GM12878 (cell line): ENCODE results near the gene HDDC3. TPM values are rescaled to one million over a fixed set of nuclear protein-coding genes. Genes with fewer than 3 reads are reported as not detected.

ENCODE experiments used
- ATAC-seq: fragments of 200-7000 bp; cut with Tn5 transposase; 3 replicates; pipeline ENCODE4 v1.9.1; 2020; ENCODE audit warnings: mild to moderate bottlenecking, moderate library complexity
- BruUV-seq: library from RNA; stranded (reverse); fragments of 400-500 nt; replicated peaks from 2 replicates; lab custom pipeline; 2021; lab: Mats Ljungman, UMichigan
- CTCF ChIA-PET: fragments of 300-600 bp; sonication (Branson Sonifier 250); formaldehyde crosslinking; extraction: SDS; loops from one replicate; lab custom pipeline; 2021; ENCODE audit warnings: inconsistent platforms; lab: Yijun Ruan, JAX
- POLR2A ChIA-PET: fragments of 350-600 bp; formaldehyde crosslinking; extraction: SDS; loops from one replicate; lab custom pipeline; 2021; ENCODE audit warnings: inconsistent platforms; lab: Charles Lee
- RAD21 ChIA-PET: fragments of 300-600 bp; sonication (Branson Sonifier 250); formaldehyde crosslinking; loops from one replicate; lab custom pipeline; 2023; ENCODE audit warnings: antibody characterized with exemption; ENCODE audit not compliant: unreplicated experiment; lab: Charles Lee
- SMC1A ChIA-PET: fragments of 300-600 bp; sonication (Branson Sonifier 250); formaldehyde crosslinking; loops from one replicate; lab custom pipeline; 2023; ENCODE audit not compliant: unreplicated experiment, uncharacterized antibody; lab: Charles Lee
- DNase-seq: peaks from one replicate; pipeline ENCODE4 v3.0.0-alpha.2; 2011; ENCODE audit warnings: low read depth, low spot score
- FAIRE-seq: peaks from 3 replicates; lab custom pipeline; 2011; peaks lifted over from hg19 to GRCh38; lab: Jason Lieb, UNC
- H2AFZ ChIP-seq: 2 replicates; pipeline ENCODE4 v1.6.0; 2011; ENCODE audit warnings: low read depth, low read length, control low read depth; ENCODE audit not compliant: control insufficient read depth
- H3K27ac ChIP-seq: 2 replicates; pipeline ENCODE4 v1.5.1; 2011; ENCODE audit warnings: control low read depth; ENCODE audit not compliant: control insufficient read depth, insufficient read depth
- H3K27me3 ChIP-seq, 2 experiments: replicated peaks in 1 of 2; 2 replicates each; pipeline versions ENCODE4 v1.6.0 to v1.6.1; 2011; ENCODE audit warnings: low read length in 1 of 2; ENCODE audit not compliant: control insufficient read depth in 2 of 2, insufficient read depth in 2 of 2
- H3K36me3 ChIP-seq, 2 experiments: 2 replicates each; pipeline ENCODE4 v1.5.1; 2011; ENCODE audit warnings: low read length in 1 of 2; ENCODE audit not compliant: control insufficient read depth in 2 of 2, insufficient read depth in 2 of 2
- H3K4me1 ChIP-seq: 2 replicates; pipeline ENCODE4 v1.6.1; 2011; ENCODE audit warnings: mild to moderate bottlenecking, low read length, moderate library complexity, mixed read lengths; ENCODE audit not compliant: control insufficient read depth, insufficient read depth
- H3K4me2 ChIP-seq: 2 replicates; pipeline ENCODE4 v1.6.0; 2011; ENCODE audit warnings: control low read depth; ENCODE audit not compliant: control insufficient read depth, insufficient read depth
- H3K4me3 ChIP-seq: fragments of 200-600 bp; sonication (generic); 2 replicates; pipeline ENCODE4 v1.5.1; 2016
- H3K79me2 ChIP-seq: 2 replicates; pipeline ENCODE4 v1.6.0; 2011; ENCODE audit warnings: low read length; ENCODE audit not compliant: control insufficient read depth, insufficient read depth
- H3K9ac ChIP-seq: 2 replicates; pipeline ENCODE4 v1.8.0; 2011; ENCODE audit warnings: low read length, control low read depth, mixed read lengths; ENCODE audit not compliant: control insufficient read depth, insufficient read depth
- H3K9me3 ChIP-seq: replicated peaks from 3 replicates; pipeline ENCODE4 v1.5.1; 2011; ENCODE audit warnings: mild to moderate bottlenecking, low read length; ENCODE audit not compliant: control insufficient read depth, insufficient read depth
- H4K20me1 ChIP-seq: 2 replicates; pipeline ENCODE4 v1.6.0; 2011; ENCODE audit not compliant: control insufficient read depth, insufficient read depth
- ATF7 ChIP-seq: fragments of 450-650 bp; IDR thresholded peaks from 2 replicates; pipeline ENCODE4 v1.6.1; 2016; ENCODE audit warnings: low read depth, mild to moderate bottlenecking
- CEBPB ChIP-seq, 2 experiments: fragments of 150-350 bp in 1 of 2; IDR thresholded peaks; 2 replicates each; pipeline ENCODE4 v1.6.1; 2012 to 2014; ENCODE audit warnings: low read depth in 2 of 2, low read length in 2 of 2, borderline replicate concordance in 1 of 2, inconsistent platforms in 1 of 2
- CHD2 ChIP-seq: IDR thresholded peaks from 2 replicates; pipeline ENCODE4 v1.6.1; 2011; ENCODE audit warnings: low read depth, low read length, improper control_type of control experiment, borderline replicate concordance
- FOXM1 ChIP-seq: IDR thresholded peaks from 2 replicates; pipeline ENCODE4 v1.6.1; 2012; ENCODE audit warnings: low read depth, mild to moderate bottlenecking, inconsistent platforms, low read length, moderate library complexity
- GATAD2B ChIP-seq: fragments of 450-650 bp; conservative IDR thresholded peaks from 2 replicates; pipeline ENCODE4 v1.6.1; 2017; ENCODE audit warnings: low read depth, mild to moderate bottlenecking, moderate library complexity
- HDAC2 ChIP-seq: fragments of 200-600 bp; sonication (generic); IDR thresholded peaks from 2 replicates; pipeline ENCODE4 v1.6.1; 2017
- IKZF1 ChIP-seq: fragments of 450-650 bp; conservative IDR thresholded peaks from 2 replicates; pipeline ENCODE4 v1.6.1; 2017; ENCODE audit warnings: antibody characterized with exemption, mild to moderate bottlenecking
- IKZF2 ChIP-seq, 2 experiments: fragments of 450-650 bp; IDR thresholded peaks; 2 replicates each; pipeline ENCODE4 v1.6.1; 2017; ENCODE audit warnings: mild to moderate bottlenecking in 2 of 2, moderate library complexity in 2 of 2
- JUNB ChIP-seq: IDR thresholded peaks from 2 replicates; pipeline ENCODE4 v1.6.1; 2016; ENCODE audit warnings: antibody characterized with exemption, mild to moderate bottlenecking
- NFIC ChIP-seq: IDR thresholded peaks from 2 replicates; pipeline ENCODE4 v1.6.1; 2012; ENCODE audit warnings: low read depth, mild to moderate bottlenecking, inconsistent platforms, low read length, moderate library complexity
- POU2F2 ChIP-seq: IDR thresholded peaks from 3 replicates; pipeline ENCODE4 v1.6.1; 2011; ENCODE audit warnings: low read depth, mild to moderate bottlenecking, low read length, borderline replicate concordance
- SREBF2 ChIP-seq: IDR thresholded peaks from 2 replicates; pipeline ENCODE4 v1.6.1; 2012; ENCODE audit warnings: mild to moderate bottlenecking, low read length
- SUZ12 ChIP-seq: fragments of 200-600 bp; sonication (generic); IDR thresholded peaks from one replicate; pipeline ENCODE4 v1.6.1; 2018; ENCODE audit warnings: antibody characterized with exemption, mild to moderate bottlenecking; ENCODE audit not compliant: unreplicated experiment
- TBL1XR1 ChIP-seq: IDR thresholded peaks from 2 replicates; pipeline ENCODE4 v1.6.1; 2012; ENCODE audit warnings: low read depth, low read length, improper control_type of control experiment
- WGBS: methylation state at CpG from one replicate; pipeline ENCODE4 v1.1.6; 2016; ENCODE audit warnings: low lambda C conversion rate; ENCODE audit not compliant: insufficient replicate concordance, insufficient coverage; ENCODE audit errors: missing lambda C conversion rate; 5-methylcytosine and 5-hydroxymethylcytosine counted together
- in situ Hi-C: fragments of 300-500 bp; cut with MboI; formaldehyde crosslinking; loops from 9 replicates; pipeline ENCODE4 v1.14.3; 2018; ENCODE audit warnings: mixed read lengths
- intact Hi-C: fragments of 100-400 bp; cut with micrococcal nuclease; formaldehyde crosslinking; loops from one replicate; pipeline ENCODE4 v1.14.2; 2022; ENCODE audit not compliant: unreplicated experiment
- polyA plus RNA-seq, 11 experiments: library from polyadenylated mRNA; depleted of rRNA in 4 of 11; unstranded in 6 of 11; stranded (reverse) in 5 of 11; fragments of >200 nt; fragmentation: Nextera tagmentation in 4 of 11; fragmentation: Illumina TruSeq in 1 of 11; extraction: Ambion mirVana in 4 of 11; extraction: Trizol in 1 of 11; gene quantifications; 1 replicate in 1 of 11; 2 replicates in 10 of 11; pipeline versions ENCODE4 v1.2.1 to v1.2.3, GENCODE V29; 2011 to 2016; ENCODE audit warnings: inconsistent platforms in 2 of 11, missing spikeins in 2 of 11, low read depth in 1 of 11
- total RNA-seq, 4 experiments: library from RNA; depleted of rRNA in 3 of 4; stranded (reverse); fragments of >200 nt in 3 of 4; fragmentation: Illumina TruSeq in 1 of 4; extraction: Trizol in 1 of 4; gene quantifications; 2 replicates each; pipeline versions ENCODE4 v1.2.1 to v1.2.3, GENCODE V29; 2013 to 2021
- TF ChIP-seq, protein P1 (sequence below): fragments of 450-650 bp; IDR thresholded peaks from 2 replicates; pipeline ENCODE4 v1.6.1; 2017; ENCODE audit warnings: mild to moderate bottlenecking, moderate library complexity

HDDC3 gene
- total and polyA plus RNA-seq, 10 of the 15 experiments (the other 5 are each of a cell fraction or from before 2014, with no cell fraction given) = 5.6 to 39.5 (median 23.0) TPM

DNA sequence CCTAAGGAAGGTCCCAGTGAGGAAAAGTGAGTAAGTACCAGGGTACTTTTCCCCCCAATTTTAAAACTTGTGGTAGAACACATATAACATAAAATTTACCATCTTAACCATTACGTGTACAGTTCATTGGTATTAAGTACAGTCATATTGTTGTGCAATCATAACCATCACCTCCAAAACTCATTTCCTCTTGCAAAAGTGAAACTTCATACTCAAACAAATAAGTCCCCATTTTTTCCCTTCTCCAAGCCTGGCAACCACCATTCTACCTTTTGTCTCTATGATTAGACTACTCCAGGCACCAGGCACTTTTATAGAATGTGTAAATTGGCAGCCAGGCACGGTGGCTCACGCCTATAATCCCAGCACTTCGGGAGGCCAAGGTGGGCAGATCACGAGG is 49.8 kb upstream of the HDDC3 start:
- WGBS = 68% methylated on average over 5 of the region's 5 CpGs

DNA sequence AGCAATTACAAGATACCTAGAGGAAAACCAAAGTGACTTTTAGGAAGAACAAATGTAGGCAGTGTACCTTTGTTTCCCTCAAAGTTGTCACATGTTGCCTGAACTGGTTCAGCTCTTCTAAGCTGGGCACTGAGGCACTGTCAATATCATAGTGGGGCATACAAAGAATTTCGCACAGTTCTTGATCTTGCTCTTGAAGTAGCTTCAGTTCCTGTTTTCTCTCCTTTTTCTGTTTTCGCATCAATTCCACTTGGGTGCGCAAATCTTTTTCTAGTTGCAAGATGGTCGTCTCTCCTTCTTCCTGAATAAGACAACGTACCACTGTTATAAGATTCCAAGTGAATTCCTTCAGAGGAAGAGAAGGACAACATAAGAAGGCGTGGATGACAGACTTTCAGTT is 49.3 kb upstream of the HDDC3 start:
- POLR2A ChIA-PET = interaction anchor here (0.8 to 1.0 kb wide), 2 partner anchors 12 to 13 kb away, joined by 3 read pairs; no protein-coding TSS in a partner anchor
- H3K79me2 ChIP-seq = peaks cover 34% of the 10 kb centered on the region
- intact Hi-C loops = loop anchor here (10.0 kb wide), 1 partner anchor 293 kb away; no protein-coding TSS in a partner anchor
- RAD21 ChIA-PET = interaction anchor here (1.0 to 2.6 kb wide), 3 partner anchors 40 to 290 kb away, joined by 3 to 8 read pairs (median 6); partner anchors contain the start of gene VPS33B
- H3K27ac ChIP-seq = peak overlapping the region; percentile 79
- in situ Hi-C loops = loop anchor here (25.0 kb wide), 1 partner anchor 2006 kb away; no protein-coding TSS in a partner anchor
- SMC1A ChIA-PET = interaction anchor here (0.7 to 3.0 kb wide), 8 partner anchors 8 to 290 kb away, joined by 3 to 14 read pairs (median 4); partner anchors contain the start of gene RCCD1
- no peak overlapping the region for H3K4me3 ChIP-seq
- ATAC-seq (peak; percentile 94), FAIRE-seq (peak; percentile 92), DNase-seq (peak; percentile 53)
- no peaks in the 10 kb centered on the region for H4K20me1 ChIP-seq
- BruUV-seq = no TSS peak
- no peaks in the 10 kb centered on the region for H3K27me3 ChIP-seq
- H3K4me1 ChIP-seq = peaks cover 23% of the 10 kb centered on the region
- CTCF ChIA-PET = interaction anchor here (1.0 to 2.3 kb wide), 13 partner anchors 8 to 290 kb away, joined by 3 to 16 read pairs (median 6); partner anchors contain the start of gene VPS33B
- 7% methylated on average over 6 of the region's 6 CpGs for WGBS
- H3K9ac ChIP-seq = no peak overlapping the region
- H3K4me2 ChIP-seq = peak overlapping the region; percentile 73
- no peaks in the 10 kb centered on the region for H3K9me3 ChIP-seq
- peak overlapping the region; percentile 73 for H2AFZ ChIP-seq
- peaks cover 25 to 34% of the 10 kb centered on the region in 2 experiments for H3K36me3 ChIP-seq
- TF ChIP-seq FOXM1 (no peak; the same call in 1 of the 2 replicates), ATF7 (no peak; the same call in 1 of the 2 replicates), POU2F2 (no peak), IKZF2 (IDR thresholded peaks at IDR 0.05) (peak; percentile 25 to 40; a peak in 1 of 4 replicates), CHD2 (0 out of 2 replicates have a peak, but pooled peaks have one; percentile 25), GATAD2B (no peak), SREBF2 (no peak)
- TF ChIP-seq, protein P1, sequence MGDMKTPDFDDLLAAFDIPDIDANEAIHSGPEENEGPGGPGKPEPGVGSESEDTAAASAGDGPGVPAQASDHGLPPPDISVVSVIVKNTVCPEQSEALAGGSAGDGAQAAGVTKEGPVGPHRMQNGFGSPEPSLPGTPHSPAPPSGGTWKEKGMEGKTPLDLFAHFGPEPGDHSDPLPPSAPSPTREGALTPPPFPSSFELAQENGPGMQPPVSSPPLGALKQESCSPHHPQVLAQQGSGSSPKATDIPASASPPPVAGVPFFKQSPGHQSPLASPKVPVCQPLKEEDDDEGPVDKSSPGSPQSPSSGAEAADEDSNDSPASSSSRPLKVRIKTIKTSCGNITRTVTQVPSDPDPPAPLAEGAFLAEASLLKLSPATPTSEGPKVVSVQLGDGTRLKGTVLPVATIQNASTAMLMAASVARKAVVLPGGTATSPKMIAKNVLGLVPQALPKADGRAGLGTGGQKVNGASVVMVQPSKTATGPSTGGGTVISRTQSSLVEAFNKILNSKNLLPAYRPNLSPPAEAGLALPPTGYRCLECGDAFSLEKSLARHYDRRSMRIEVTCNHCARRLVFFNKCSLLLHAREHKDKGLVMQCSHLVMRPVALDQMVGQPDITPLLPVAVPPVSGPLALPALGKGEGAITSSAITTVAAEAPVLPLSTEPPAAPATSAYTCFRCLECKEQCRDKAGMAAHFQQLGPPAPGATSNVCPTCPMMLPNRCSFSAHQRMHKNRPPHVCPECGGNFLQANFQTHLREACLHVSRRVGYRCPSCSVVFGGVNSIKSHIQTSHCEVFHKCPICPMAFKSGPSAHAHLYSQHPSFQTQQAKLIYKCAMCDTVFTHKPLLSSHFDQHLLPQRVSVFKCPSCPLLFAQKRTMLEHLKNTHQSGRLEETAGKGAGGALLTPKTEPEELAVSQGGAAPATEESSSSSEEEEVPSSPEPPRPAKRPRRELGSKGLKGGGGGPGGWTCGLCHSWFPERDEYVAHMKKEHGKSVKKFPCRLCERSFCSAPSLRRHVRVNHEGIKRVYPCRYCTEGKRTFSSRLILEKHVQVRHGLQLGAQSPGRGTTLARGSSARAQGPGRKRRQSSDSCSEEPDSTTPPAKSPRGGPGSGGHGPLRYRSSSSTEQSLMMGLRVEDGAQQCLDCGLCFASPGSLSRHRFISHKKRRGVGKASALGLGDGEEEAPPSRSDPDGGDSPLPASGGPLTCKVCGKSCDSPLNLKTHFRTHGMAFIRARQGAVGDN = peak; percentile 40; the same call in 1 of the 2 replicates

More for the DNA sequence above, 49.8 kb upstream of the HDDC3 start:
- ChIA-PET SMC1A (interaction anchor here (0.6 to 3.0 kb wide), 8 partner anchors 7 to 290 kb away, joined by 3 to 14 read pairs (median 5); partner anchors contain the start of genes MAN2A2, RCCD1 and VPS33B), CTCF (interaction anchor here (1.0 to 2.3 kb wide), 12 partner anchors 8 to 290 kb away, joined by 3 to 16 read pairs (median 6); partner anchors contain the start of genes HDDC3 and VPS33B), RAD21 (interaction anchor here (1.0 to 2.6 kb wide), 3 partner anchors 40 to 290 kb away, joined by 3 to 8 read pairs (median 6); partner anchors contain the start of gene VPS33B), POLR2A (interaction anchor here (1.1 to 1.9 kb wide), 2 partner anchors 11 to 27 kb away, joined by 3 to 9 read pairs; partner anchors contain the start of gene RCCD1)
- DNase-seq (no peak), FAIRE-seq (peak; percentile 81), ATAC-seq (peak; percentile 75)
- H3K27ac ChIP-seq = peak overlapping the region; percentile 79
- no peak overlapping the region for H3K4me3 ChIP-seq
- in situ Hi-C loops (loop anchor here (25.0 kb wide), 1 partner anchor 2005 kb away; no protein-coding TSS in a partner anchor), intact Hi-C loops (loop anchor here (10.0 kb wide), 1 partner anchor 293 kb away; no protein-coding TSS in a partner anchor)
- no peaks in the 10 kb centered on the region for H3K27me3 ChIP-seq
- peak overlapping the region; percentile 73 for H3K4me2 ChIP-seq
- peaks cover 24 to 32% of the 10 kb centered on the region in 2 experiments for H3K36me3 ChIP-seq
- H3K79me2 ChIP-seq = peaks cover 39% of the 10 kb centered on the region
- no peaks in the 10 kb centered on the region for H4K20me1 ChIP-seq
- no peak overlapping the region for H3K9ac ChIP-seq
- no peaks in the 10 kb centered on the region for H3K9me3 ChIP-seq
- no TSS peak for BruUV-seq
- TF ChIP-seq TBL1XR1 (no peak), JUNB (peak; percentile 26; the same call in 1 of the 2 replicates), SUZ12 (no peak), HDAC2 (0 out of 2 replicates have a peak, but pooled peaks have one; percentile 31), IKZF1 (0 out of 2 replicates have a peak, but pooled peaks have one; percentile 9), NFIC (0 out of 2 replicates have a peak, but pooled peaks have one; percentile 45), CEBPB (IDR thresholded peaks at IDR 0.05; ENCODE audit: borderline replicate concordance in 1 of 2, low read depth in 2 of 2, low read length in 2 of 2) (peak in 1 of 2 experiments; percentile 82; a peak in 2 of 4 replicates)
- H2AFZ ChIP-seq = peak overlapping the region; percentile 73
- peaks cover 27% of the 10 kb centered on the region for H3K4me1 ChIP-seq
